ENCODE data around the gene RNF157.

Gene RNF157

GRCh38 chr17:76252040-76252954 is 12.0 kb upstream of the RNF157 start:
- no peak for DNase-seq (ENCODE audit: extremely low spot score)
- ChIA-PET CTCF (interaction anchor here (0.7 kb wide), 1 partner anchor 131 kb away, joined by 4 read pairs; no protein-coding TSS in a partner anchor), POLR2A (interaction anchor here (1.2 kb wide), 1 partner anchor 12 kb away, joined by 6 read pairs; no protein-coding TSS in a partner anchor)
- TF ChIP-seq, protein P1, sequence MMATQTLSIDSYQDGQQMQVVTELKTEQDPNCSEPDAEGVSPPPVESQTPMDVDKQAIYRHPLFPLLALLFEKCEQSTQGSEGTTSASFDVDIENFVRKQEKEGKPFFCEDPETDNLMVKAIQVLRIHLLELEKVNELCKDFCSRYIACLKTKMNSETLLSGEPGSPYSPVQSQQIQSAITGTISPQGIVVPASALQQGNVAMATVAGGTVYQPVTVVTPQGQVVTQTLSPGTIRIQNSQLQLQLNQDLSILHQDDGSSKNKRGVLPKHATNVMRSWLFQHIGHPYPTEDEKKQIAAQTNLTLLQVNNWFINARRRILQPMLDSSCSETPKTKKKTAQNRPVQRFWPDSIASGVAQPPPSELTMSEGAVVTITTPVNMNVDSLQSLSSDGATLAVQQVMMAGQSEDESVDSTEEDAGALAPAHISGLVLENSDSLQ (IDR thresholded peaks at IDR 0.05) = no peak
- no peak for TF ChIP-seq HDGF (IDR thresholded peaks at IDR 0.05; ENCODE audit: borderline replicate concordance)
- TF ChIP-seq BHLHE40 (IDR thresholded peaks at IDR 0.05; ENCODE audit: borderline replicate concordance) = no peak
- TF ChIP-seq TARDBP (IDR thresholded peaks at IDR 0.05) = no peak
- no peak for TF ChIP-seq CTBP1 (IDR thresholded peaks at IDR 0.05; ENCODE audit: borderline replicate concordance)

- no peak for DNase-seq (ENCODE audit: extremely low spot score)
- TF ChIP-seq ARNT (IDR thresholded peaks at IDR 0.05) (no peak), HDGF (IDR thresholded peaks at IDR 0.05; ENCODE audit: borderline replicate concordance) (no peak), FOXA1 (IDR thresholded peaks at IDR 0.05) (no peak), ZNF384 (IDR thresholded peaks at IDR 0.05) (no peak), SUZ12 (IDR thresholded peaks at IDR 0.05) (no peak), LEF1 (IDR thresholded peaks at IDR 0.05; ENCODE audit: borderline replicate concordance) (no peak), ELF4 (IDR thresholded peaks at IDR 0.05) (no peak), L3MBTL2 (conservative IDR thresholded peaks at IDR 0.05) (no peak), FOXK2 (IDR thresholded peaks at IDR 0.05) (no peak)
- TF ChIP-seq, protein P1 (IDR thresholded peaks at IDR 0.05) = no peak
- POLR2A ChIA-PET = interaction anchor here (1.2 kb wide), 1 partner anchor 13 kb away, joined by 6 read pairs; no protein-coding TSS in a partner anchor
- CTCF ChIA-PET = interaction anchor here (0.7 kb wide), 1 partner anchor 130 kb away, joined by 4 read pairs; no protein-coding TSS in a partner anchor
These were observed 11.3 kb upstream of the RNF157 start for GRCh38 chr17:76251478-76252039.

- DNase-seq (ENCODE audit: extremely low spot score) = no peak
- ChIA-PET CTCF (interaction anchor here (0.6 kb wide), 1 partner anchor 9 kb away, joined by 7 read pairs; no protein-coding TSS in a partner anchor), POLR2A (no interaction called here)
- TF ChIP-seq FOXM1 (IDR thresholded peaks at IDR 0.05; ENCODE audit: borderline replicate concordance) (no peak), ZNF384 (IDR thresholded peaks at IDR 0.05) (no peak), L3MBTL2 (conservative IDR thresholded peaks at IDR 0.05) (no peak), CTBP1 (IDR thresholded peaks at IDR 0.05; ENCODE audit: borderline replicate concordance) (no peak), LEF1 (IDR thresholded peaks at IDR 0.05; ENCODE audit: borderline replicate concordance) (no peak), NFRKB (IDR thresholded peaks at IDR 0.05) (no peak), FOXK2 (IDR thresholded peaks at IDR 0.05) (no peak), TARDBP (IDR thresholded peaks at IDR 0.05) (no peak), FOXA1 (IDR thresholded peaks at IDR 0.05) (no peak)
These were observed 9.8 kb upstream of the RNF157 start for GRCh38 chr17:76250141-76250540.

DNA sequence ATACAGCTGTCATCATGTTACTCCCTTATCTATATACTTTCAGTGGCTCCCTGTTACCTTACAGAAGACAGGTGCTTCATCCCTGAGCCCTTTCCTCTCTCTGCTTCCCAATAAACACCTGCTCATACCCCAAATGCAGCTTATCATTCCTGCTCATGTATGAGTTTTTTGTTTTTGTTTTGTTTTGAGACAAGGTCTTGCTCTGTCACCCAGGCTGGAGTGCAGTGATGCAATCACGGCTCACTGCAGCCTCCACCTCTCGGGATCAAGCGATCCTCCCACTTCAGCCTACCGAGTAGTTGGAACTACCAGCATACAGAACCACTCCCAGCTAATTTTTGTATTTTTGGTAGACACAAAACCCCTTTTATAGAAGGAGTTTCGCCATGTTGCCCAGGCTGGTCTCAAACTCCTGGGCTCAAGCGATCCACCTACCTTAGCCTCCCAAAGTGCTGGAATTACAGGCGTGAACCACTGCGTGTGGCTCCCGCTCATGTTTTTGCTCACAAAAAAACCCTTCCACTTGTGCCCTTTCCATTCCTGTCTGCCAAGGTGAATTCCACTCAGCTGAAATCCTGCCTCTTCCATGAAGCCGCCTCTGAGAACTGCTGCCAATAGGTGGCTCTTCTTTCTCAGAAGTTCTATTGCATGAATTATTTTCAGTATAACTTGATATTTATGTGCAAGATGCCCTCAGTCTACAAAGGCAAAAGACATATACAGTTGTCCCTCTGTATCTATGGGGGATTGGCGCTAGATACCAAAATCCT is 7.9 kb upstream of the RNF157 start:
- CTCF ChIA-PET = interaction anchor here (4.3 kb wide), 1 partner anchor 31 kb away, joined by 15 read pairs; no protein-coding TSS in a partner anchor
- no peak for DNase-seq (ENCODE audit: extremely low spot score)
- POLR2A ChIA-PET = no interaction called here
- TF ChIP-seq ARNT (IDR thresholded peaks at IDR 0.05) (no peak), BHLHE40 (IDR thresholded peaks at IDR 0.05; ENCODE audit: borderline replicate concordance) (no peak), ELF4 (IDR thresholded peaks at IDR 0.05) (no peak), CTBP1 (IDR thresholded peaks at IDR 0.05; ENCODE audit: borderline replicate concordance) (no peak), HDGF (IDR thresholded peaks at IDR 0.05; ENCODE audit: borderline replicate concordance) (no peak), L3MBTL2 (conservative IDR thresholded peaks at IDR 0.05) (no peak), SUZ12 (IDR thresholded peaks at IDR 0.05) (no peak), NFRKB (IDR thresholded peaks at IDR 0.05) (no peak), TARDBP (IDR thresholded peaks at IDR 0.05) (no peak)

DNA sequence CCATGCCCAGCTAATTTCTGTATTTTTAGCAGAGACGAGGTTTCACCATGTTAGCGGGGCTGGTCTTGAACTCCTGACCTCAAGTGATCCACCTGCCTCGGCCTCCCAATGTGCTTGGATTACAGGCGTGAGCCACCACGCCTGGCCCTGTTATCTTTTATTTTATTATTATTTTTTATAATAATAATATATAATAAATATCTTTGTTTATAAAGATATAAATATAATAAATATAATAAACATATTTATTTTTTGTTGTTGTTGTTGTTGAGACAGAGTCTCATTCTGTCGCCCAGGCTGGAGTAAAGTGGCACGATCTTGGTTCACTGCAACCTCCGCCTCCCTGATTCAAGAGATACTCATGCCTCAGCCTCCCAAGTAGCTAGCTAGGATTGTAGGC is 7.0 kb upstream of the RNF157 start:
- no peak for TF ChIP-seq L3MBTL2 (conservative IDR thresholded peaks at IDR 0.05)
- no peak for TF ChIP-seq NFRKB (IDR thresholded peaks at IDR 0.05)
- TF ChIP-seq BHLHE40 (IDR thresholded peaks at IDR 0.05; ENCODE audit: borderline replicate concordance) = no peak
- no peak for TF ChIP-seq LEF1 (IDR thresholded peaks at IDR 0.05; ENCODE audit: borderline replicate concordance)
- no peak for TF ChIP-seq HDGF (IDR thresholded peaks at IDR 0.05; ENCODE audit: borderline replicate concordance)
- TF ChIP-seq FOXM1 (IDR thresholded peaks at IDR 0.05; ENCODE audit: borderline replicate concordance) = no peak
- TF ChIP-seq FOXK2 (IDR thresholded peaks at IDR 0.05) = no peak
- TF ChIP-seq ARNT (IDR thresholded peaks at IDR 0.05) = no peak
- no peak for TF ChIP-seq ELF4 (IDR thresholded peaks at IDR 0.05)
- TF ChIP-seq SP1 (IDR thresholded peaks at IDR 0.05) = no peak
- TF ChIP-seq, protein P1 (IDR thresholded peaks at IDR 0.05) = no peak
- TF ChIP-seq TARDBP (IDR thresholded peaks at IDR 0.05) = no peak
- no peak for TF ChIP-seq ZNF384 (IDR thresholded peaks at IDR 0.05)
- no peak for TF ChIP-seq SUZ12 (IDR thresholded peaks at IDR 0.05)
- no peak for TF ChIP-seq FOXA1 (IDR thresholded peaks at IDR 0.05)
- no peak for TF ChIP-seq CTBP1 (IDR thresholded peaks at IDR 0.05; ENCODE audit: borderline replicate concordance)
- ChIA-PET CTCF (interaction anchor here (0.7 to 4.3 kb wide), 3 partner anchors 27 to 66 kb away, joined by 4 to 15 read pairs (median 4); no protein-coding TSS in a partner anchor), POLR2A (interaction anchor here (0.9 to 1.5 kb wide), 3 partner anchors 16 to 22 kb away, joined by 3 to 7 read pairs (median 4); no protein-coding TSS in a partner anchor)
- no peak for DNase-seq (ENCODE audit: extremely low spot score)

All from HEK293T (cell line).